Brain microvascular endothelial cell (primary cell): ENCODE data around the gene GIT1.
A peak's percentile ranks its signal among the peaks of the same experiment; 100 is the strongest.

Experiments used
- DNase-seq: peaks from one replicate; pipeline ENCODE4 v3.0.0-alpha.2; 2020
- H3K27ac ChIP-seq: fragments of 250-450 bp; sonication (Bioruptor Pico); 2 replicates; pipeline ENCODE4 v1.5.1; 2020; ENCODE audit warnings: mild to moderate bottlenecking, moderate library complexity
- H3K27me3 ChIP-seq: fragments of 250-450 bp; sonication (Bioruptor Pico); replicated peaks from 2 replicates; pipeline ENCODE4 v1.5.1; 2020; ENCODE audit warnings: mild to moderate bottlenecking
- H3K36me3 ChIP-seq: fragments of 250-450 bp; sonication (Bioruptor Pico); replicated peaks from 2 replicates; pipeline ENCODE4 v1.5.1; 2020; ENCODE audit warnings: mild to moderate bottlenecking
- H3K4me3 ChIP-seq: 2 replicates; pipeline ENCODE4 v1.5.1; 2011; ENCODE audit warnings: low read depth, mild to moderate bottlenecking, control low read depth, low read length, moderate library complexity
- in situ Hi-C: cut with HindIII; loops from 2 replicates; pipeline ENCODE4 v1.10.0; 2017; ENCODE audit warnings: low sequenced_read_pairs, low pct_ligation_motif_present
- TF ChIP-seq, protein P1 (sequence below): IDR thresholded peaks from 2 replicates; pipeline ENCODE4 v1.5.1; 2011; ENCODE audit warnings: low read depth, mild to moderate bottlenecking, moderate library complexity, low read length, control low read depth, inconsistent platforms; ENCODE audit errors: missing control alignments

GIT1 gene

DNA sequence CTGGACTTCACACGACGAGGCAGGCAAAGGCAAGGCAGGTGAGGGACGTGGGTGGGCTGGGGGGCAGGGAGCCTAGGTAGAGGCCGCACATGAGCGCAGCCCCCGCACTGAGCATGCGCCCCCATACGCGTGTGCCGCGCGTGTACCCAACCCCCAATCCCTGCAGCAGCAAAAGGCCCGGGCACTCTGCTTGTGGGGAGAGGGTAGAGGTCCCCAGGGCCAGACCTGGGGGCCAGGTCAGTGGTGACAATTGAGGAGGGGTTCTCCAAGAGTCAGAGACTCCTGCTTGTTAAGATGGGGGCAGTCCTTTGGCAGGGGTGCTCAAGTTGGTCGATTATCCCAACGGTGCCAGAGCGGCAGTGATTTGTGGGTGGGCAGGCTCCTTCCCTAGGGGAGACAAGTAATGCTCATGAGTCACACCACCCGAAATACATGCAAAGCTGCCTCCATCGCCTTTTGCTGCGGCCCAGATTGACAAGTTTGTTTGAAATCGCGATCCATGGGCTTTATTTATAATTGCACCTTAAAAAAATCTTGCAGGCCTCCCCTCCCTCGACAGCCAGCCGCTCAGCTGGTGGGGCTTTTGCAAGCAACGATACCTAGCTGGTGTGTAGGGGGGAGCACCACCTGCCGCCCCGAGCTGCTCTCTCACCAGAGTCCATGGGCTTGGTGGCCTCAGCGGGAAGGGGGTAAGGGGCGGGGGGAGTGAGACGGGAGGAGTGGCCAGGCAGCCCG, 1.1 kb upstream of the GIT1 start:
- peak overlapping the region; percentile 50 for H3K4me3 ChIP-seq
- H3K27me3 ChIP-seq = no peaks in the 10 kb centered on the region
- TF ChIP-seq, protein P1, sequence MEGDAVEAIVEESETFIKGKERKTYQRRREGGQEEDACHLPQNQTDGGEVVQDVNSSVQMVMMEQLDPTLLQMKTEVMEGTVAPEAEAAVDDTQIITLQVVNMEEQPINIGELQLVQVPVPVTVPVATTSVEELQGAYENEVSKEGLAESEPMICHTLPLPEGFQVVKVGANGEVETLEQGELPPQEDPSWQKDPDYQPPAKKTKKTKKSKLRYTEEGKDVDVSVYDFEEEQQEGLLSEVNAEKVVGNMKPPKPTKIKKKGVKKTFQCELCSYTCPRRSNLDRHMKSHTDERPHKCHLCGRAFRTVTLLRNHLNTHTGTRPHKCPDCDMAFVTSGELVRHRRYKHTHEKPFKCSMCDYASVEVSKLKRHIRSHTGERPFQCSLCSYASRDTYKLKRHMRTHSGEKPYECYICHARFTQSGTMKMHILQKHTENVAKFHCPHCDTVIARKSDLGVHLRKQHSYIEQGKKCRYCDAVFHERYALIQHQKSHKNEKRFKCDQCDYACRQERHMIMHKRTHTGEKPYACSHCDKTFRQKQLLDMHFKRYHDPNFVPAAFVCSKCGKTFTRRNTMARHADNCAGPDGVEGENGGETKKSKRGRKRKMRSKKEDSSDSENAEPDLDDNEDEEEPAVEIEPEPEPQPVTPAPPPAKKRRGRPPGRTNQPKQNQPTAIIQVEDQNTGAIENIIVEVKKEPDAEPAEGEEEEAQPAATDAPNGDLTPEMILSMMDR = no peak
- in situ Hi-C loops = no loop called here
- DNase-seq = no peak
- no peaks in the 10 kb centered on the region for H3K36me3 ChIP-seq
- H3K27ac ChIP-seq = peak overlapping the region; percentile 27

DNA sequence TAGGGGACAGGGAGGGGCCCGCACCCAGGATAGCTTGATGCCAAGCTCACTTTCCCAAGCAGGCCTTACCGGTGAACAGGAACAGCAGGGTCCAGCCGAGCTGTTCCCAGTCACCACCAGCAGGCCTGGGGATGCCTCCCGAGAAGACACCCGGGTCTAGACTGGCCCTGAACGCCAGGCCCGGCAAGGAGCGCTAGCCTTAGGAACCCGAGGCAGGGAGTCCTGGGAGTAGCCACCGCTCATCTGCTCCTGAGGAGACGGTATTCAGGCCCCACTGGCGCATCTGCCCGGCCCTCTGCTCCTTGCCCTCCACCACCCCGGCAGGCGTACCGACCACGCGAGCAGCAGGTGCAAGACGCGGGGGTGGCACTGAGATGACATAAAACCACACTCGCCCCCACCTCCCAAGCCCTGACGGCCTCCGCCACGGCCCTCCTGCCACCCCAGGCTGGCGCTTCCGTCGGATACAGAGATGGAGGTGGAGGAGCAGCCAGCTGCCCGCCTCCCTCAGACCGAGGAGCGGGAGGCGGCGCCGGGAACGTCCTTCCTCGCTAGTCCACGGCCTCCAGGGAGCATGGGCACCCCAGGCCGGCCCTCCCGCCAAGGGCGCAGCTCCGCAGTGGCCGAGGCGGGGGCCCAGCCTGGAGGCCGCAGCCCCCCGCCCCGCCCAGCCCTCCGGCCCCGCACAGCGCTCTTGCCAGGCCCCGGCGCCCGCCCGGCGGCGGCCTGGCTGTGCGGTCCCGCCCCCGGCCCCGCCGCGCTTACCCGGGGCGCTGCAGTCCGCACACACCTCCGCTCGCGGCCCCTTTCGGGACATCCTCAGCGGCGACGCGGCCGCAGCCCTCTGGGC, 661 bp downstream of the GIT1 start:
- no peaks in the 10 kb centered on the region for H3K27me3 ChIP-seq
- peak overlapping the region; percentile 13 for H3K27ac ChIP-seq
- H3K4me3 ChIP-seq = peak overlapping the region; percentile 74
- no peaks in the 10 kb centered on the region for H3K36me3 ChIP-seq
- TF ChIP-seq, protein P1 = no peak
- in situ Hi-C loops = no loop called here
- DNase-seq = no peak

DNA sequence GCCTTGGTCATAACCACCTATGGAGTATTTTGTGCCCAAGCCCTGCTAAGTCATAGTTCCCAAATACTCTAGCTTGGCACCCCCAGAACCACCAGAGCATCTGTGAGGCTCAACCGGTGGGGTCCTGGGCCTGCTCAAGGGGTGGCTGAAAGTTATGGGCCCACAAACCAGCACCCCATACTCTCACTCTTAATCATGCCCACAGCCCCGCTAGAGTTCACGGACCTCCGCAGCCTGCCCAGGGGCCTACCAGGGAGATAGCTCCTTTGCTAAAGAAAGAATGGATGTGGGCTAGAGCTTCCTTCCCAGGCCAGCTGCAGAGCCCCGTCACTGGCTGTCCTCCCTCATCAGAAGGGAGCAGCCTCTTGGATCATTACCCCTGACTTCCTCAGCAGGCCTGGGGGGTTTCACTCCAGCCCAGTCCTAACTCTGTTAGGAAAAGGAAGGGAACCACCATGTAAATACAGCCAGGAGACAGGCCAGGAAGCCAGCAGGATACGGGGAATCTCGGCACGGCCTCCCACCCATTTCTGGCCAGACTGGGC, 1.4 kb downstream of the GIT1 start:
- H3K27ac ChIP-seq = peak overlapping the region; percentile 13
- in situ Hi-C loops = no loop called here
- H3K4me3 ChIP-seq = peak overlapping the region; percentile 74
- peaks cover 4% of the 10 kb centered on the region for H3K36me3 ChIP-seq
- TF ChIP-seq, protein P1 = no peak
- no peaks in the 10 kb centered on the region for H3K27me3 ChIP-seq
- DNase-seq = no peak

DNA sequence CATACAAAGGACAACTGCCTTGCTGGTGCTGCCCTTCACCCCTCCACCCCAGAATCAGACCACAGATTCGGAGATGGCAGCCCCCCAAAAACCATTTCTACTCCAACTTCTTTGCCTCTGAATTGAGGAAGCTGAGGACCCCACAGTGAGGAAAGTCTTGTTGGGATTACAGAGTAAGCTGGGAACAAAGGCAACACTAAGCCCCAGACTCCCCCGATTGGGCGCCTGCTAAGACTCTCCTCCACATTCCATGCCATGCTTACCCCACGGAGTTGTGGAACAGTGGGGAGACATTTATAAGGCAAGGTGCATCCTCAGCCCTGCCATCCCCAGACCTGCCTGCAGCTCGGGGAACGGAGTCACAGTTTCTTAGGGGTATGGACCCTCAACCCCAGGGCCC, 1.9 kb downstream of the GIT1 start:
- DNase-seq = no peak
- peaks cover 9% of the 10 kb centered on the region for H3K36me3 ChIP-seq
- TF ChIP-seq, protein P1 = no peak
- in situ Hi-C loops = no loop called here
- H3K4me3 ChIP-seq = peak overlapping the region; percentile 74
- no peaks in the 10 kb centered on the region for H3K27me3 ChIP-seq
- H3K27ac ChIP-seq = no peak overlapping the region

DNA sequence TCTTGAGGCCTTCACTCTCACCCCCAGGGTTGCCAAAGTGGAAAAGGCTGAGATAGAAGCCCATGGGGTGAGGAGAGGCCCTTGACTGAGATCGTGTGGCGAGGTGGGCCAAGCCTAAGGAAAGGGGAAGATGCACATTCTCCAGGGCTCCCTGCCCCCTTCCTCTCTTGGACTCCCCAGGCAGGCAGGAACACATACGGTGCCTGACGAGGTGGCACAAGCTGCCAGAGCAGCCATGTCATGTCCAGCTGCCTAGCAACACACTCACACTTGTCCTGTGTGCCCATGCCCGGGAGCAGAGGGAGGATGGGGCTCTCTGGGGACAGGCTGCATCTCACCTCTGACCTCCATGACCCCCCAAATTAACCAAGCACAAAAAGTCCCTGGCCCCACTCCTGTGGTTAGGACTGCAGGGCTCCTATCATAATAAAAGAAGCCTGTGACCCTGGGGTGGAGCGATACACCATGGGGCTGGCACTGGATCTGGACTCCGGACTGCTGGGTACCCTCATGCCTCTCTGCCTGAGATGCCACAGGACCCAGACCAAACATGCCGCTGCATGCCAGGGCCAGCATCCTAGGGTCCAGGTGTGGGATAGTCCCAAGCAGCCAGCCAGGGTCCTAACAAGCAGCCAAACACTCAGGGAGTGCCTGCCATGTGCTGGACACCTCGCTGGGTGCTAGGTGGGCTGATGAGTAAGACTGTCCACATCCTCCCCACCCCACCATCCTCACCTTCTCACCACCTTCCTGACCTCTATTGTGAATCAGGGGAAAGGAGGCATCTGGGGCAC, 2.6 kb downstream of the GIT1 start:
- in situ Hi-C loops = no loop called here
- Histone ChIP-seq H3K4me3 (no peak overlapping the region), H3K27me3 (no peaks in the 10 kb centered on the region), H3K27ac (no peak overlapping the region), H3K36me3 (peaks cover 16% of the 10 kb centered on the region)
- DNase-seq = no peak
- TF ChIP-seq, protein P1 = no peak
